Right kidney (tissue), 1 donor: ENCODE data around the gene BTG1.
"Not testable (repeated sequence)": the region's sequence is repeated elsewhere in the genome, so short reads cannot be mapped to it uniquely, and the experiment has no call there.

Source experiments
- DNase-seq: peaks from one replicate; pipeline ENCODE4 v3.0.0-alpha.2; 2016

BTG1 gene

GRCh38 chr12:92102606-92103005 is 43.0 kb downstream of the BTG1 start:
- no peak for DNase-seq

DNA sequence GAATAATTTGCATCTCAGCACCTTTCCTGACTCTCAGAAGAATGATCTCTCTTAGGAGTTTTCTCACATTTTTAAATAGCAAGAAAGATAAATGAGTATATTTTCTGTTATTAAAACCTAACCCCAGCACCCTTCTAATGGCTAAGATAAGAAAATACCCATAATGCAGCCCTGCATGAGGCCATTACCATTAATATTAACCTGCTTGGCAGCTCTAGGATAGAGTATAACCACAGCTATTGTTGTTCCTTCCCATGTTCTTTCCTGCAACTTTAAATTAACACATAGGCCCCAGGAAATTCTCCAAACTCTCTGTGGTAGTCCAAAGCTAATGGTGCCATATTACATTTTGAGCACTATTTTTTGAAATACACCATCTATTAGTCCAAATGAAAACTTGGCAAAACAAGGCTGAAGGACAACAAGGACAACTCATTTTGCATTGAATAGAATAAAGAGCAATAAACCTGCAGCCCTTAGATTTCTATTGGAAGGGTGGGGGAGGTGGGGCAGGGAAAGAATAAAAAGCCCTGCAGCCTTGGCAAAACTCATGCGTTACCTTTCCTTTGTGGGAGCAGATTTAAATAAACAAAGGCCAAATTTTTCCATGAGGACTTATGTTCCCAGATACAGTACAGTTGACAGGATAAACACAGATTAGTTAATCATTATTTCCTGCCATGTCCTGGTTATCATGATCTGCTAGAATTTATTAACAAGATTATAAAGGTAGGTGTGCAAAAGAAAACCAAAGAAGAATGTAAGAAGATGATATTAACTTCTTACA is 46.9 kb downstream of the BTG1 start:
- no peak for DNase-seq

DNA sequence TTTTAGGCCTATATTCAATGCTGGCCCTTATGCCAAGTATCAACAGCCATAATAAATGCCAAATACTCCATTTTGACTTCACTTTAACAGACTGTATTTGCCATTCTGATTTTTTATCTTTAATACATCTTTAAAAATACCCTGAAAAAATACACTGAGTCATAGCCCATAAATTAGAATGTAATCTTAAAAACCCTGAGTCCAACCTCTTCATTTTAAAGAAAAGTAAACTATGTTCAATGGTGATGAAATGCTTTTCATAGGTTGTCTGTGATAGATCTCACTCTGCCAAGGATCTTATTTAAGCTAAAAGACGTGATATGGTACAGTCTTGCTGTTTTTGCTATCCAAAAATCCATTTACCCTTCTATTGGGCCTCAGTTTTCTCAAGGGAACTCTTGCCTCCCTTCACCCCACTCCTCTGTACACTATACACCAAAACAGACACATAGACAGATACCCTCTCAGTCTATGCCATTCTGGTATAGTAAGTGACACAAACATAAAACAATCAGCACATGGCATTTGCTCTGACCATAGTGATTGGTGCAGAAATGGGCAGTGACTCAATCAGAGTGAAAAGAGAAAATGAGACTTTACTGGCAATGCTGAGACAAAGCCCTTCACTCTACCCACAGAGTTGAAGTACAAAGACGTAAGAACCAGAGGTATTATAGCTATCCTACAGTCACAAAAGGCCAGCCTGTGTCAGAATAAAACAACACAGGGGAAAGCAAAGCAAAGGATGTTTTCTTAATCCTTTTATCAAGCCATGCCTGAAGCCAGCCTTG is 49.1 kb downstream of the BTG1 start:
- DNase-seq = no peak

DNA sequence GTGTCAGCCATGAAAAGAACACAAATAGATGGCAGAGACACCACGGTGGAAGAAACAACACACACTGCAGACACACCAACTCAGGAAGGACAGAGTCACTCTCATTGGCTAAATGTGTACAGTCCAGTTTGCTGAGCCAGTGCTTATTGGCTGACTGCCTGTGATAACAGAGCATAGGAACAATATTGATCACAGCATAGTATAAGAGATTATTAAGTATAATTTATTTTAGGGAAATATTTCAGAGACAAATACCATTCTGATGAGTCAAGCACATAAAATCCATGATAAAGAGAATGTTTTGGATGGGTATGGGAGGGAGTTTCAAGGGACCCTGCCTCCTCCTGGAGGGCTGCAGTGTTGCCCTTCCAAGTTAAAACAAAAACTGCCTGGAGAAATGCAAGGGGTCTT is 50.9 kb downstream of the BTG1 start:
- no peak for DNase-seq

DNA sequence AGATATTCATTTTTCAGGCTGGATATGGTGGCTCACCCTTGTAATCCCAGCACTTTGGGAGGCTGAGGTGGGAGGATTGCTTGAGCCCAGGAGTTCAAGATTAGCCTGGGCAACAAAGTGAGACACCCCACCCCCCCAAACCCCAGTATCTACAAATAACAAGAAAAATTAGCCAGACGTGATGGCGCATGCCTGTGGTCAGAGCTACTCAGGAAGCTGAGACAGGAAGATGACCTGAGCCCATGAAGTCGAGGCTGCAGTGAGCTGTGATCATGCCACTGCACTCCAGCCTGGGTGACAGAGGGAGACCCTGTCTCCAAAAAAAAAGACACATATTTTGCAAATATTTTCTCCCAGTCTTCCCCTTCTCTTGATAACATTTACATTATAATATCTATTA is 51.3 kb downstream of the BTG1 start:
- DNase-seq = not testable (repeated sequence)
